Nucleus accumbens (tissue), 56 donors: Measurements from ENCODE around the gene PACS2.
"Not testable (repeated sequence)": the region's sequence is repeated elsewhere in the genome, so short reads cannot be mapped to it uniquely, and the experiment has no call there.

Source experiments
- DNase-seq, 56 donors: peaks; one replicate each; lab custom pipeline; 2025; lab: John Stamatoyannopoulos, UW

Gene PACS2

DNA sequence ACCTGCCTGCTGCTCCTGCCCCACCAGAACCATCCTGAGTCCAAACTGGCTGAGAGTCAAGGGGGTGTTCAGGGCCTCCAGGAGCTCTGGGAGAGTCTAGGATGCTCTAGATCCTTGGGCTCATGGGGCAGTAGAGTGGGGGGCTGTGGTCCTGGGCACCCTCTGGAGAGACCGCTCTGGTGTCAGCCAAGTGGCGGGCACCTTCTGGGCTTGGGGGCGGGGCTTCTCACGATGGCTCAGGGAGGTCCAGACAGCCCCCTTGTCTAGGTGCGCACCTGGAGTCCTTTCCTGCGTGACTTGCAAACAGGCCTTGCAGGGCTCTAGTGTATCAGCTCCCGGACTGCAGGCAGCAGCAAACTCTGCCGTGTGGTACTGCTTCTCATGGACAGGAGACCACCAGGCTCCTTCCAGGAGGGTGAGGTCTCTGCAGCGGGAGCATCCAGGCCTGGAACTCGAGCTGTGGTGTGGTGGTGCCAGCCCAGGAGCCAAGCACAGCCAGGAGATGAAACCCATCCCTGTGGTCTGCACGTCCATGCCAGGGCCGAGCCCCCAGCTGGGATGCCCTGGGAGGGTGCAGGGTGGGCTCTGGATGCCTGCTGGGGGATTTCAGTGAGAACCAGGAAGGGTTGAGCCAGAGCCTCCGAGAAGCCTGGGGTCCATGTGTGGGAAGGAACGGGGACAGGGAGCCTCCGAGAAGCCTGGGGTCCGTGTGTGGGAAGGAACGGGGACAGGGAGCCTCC, 15.0 kb downstream of the PACS2 start:
- DNase-seq: no peak

DNA sequence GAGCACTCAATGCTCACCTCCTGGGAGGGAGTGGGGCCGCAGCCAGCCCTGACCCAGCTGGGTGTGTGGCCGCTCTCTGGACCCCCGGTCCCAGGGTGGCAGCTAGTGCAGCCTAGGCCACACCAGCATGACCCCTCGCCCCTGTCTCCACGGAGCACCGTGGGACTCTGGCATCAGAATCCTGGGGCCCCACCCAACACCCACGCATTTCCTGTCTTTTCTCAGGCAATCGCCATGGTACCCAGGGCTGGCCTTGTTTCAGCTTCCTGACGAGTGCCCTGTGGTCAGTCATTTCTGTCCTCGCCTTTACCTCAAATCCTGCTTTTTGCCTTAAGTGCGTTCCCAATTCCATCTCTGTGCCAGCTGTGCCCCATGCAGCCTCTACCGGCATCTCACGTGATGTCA, 15.9 kb downstream of the PACS2 start:
- no peak for DNase-seq

DNA sequence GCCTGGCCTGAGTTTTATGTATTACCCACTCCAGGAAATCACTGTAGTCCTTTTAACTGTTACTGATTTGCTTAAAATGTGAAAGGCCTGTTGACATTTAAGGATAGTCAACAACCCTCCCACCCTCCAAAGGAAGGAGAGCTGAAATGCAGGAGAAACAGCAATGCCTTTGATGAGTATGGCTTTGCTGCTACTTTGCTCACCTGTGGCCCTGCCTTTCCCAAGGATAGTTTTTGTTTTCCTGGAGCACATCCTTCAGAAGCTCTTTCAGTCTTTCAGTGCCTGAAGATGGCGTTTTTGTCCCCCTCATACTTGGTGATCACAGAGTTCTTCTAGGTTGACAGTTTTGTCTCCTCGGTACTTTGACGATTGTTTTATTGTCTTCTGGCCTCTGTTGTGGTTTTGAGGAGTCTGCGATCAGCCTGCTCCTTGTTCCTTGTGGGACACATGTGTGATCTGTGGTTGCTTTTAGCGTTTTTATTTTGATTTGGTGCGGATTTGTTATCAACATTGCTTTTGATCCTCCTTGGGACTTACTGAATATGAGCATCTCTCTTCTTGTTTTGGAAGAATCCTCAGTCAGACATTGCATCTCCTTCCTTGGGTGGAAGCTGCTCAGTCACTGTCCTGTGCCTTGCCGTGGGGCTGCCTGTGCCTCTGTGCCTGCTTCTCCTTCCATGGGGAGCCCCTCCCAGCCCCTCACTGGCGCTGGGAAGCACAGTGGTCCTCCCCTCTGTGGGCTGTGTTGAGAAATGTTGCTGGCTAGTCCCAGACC, 17.2 kb downstream of the PACS2 start:
- no peak for DNase-seq

DNA sequence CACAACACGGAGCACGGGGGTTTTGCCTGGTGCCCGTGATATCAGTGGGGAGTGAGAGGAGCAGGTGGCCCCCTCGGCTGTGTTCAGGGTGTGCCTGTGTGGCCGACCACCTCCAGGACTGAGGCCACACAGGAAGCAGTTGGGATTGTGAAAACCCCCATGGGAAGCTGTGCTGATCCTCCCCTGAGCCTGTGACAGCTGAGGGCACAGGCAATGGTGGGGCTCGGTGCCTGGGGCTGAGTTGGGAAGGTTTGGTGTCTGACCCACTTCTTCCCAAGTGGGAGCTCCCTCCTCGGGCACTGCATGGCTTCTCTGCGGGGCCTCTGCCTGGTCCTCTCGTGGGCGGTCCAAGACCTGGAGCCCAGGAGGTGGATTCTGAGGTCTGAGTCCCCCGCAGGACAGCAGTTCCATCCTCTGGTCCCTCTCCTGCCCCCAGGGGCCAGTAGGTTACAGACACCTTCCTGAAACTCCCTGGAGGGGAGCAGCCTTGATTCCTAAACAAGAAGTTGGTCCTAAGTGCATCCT, 17.9 kb downstream of the PACS2 start:
- no peak for DNase-seq

DNA sequence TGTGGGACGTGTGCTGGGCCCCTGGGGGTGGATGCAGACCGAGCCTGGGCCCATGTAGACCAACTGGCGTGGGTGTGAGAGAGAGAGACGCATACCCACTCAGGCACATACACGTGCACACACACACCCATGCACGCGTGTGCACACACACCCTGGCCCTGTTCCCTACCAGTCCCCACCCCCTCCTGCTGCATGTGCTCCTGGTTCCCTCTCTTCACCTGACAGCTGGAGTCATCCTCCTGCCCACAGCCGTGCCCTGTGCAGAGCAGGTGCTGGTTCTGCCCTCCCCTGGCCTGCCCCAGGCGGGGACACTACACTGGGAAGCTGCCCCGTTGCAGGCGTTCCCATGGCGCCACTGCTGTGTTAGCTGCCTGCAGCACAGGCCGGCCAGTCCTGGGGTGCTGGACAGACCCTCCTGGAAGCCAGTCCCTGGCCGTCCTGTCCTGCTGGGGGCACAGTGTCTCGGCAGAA, 18.5 kb downstream of the PACS2 start:
- no peak for DNase-seq

DNA sequence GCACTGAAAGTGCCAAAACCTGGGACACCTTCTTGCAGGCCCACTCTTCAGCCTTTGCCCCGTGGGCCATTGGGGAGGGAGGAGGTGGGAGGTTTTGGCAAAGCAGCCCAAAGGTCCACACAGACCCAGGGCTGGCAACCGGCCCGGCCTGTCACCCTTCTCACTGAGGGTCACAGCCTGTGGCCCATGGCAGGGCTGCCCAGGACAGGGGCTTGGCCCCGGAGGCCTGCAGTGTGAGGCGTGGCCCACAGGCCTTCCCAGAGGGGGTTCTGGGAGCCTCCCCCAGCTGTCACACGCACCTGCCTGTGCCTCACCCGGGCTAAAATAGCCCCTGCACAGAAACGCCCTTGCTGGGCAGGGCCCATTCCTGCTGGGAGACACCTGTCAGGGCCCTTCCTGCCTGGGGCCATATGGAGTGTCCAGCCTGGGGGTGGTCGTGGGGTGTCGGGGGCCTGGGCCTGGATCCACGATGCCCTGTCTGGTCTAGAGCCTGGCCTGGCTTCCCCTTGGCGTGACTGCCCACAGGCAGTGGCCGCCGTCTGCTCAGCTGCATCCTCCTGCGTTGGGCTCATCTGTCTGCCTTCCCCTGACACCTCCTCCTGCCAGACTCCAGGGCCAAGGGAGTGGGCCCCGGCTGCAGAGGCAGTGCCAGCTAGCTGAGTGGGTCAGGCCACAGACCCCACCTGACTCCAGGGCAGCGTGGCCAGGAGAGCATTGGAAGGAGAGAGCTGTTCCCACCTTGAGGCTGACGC, 19.2 kb downstream of the PACS2 start:
- DNase-seq: no peak

DNA sequence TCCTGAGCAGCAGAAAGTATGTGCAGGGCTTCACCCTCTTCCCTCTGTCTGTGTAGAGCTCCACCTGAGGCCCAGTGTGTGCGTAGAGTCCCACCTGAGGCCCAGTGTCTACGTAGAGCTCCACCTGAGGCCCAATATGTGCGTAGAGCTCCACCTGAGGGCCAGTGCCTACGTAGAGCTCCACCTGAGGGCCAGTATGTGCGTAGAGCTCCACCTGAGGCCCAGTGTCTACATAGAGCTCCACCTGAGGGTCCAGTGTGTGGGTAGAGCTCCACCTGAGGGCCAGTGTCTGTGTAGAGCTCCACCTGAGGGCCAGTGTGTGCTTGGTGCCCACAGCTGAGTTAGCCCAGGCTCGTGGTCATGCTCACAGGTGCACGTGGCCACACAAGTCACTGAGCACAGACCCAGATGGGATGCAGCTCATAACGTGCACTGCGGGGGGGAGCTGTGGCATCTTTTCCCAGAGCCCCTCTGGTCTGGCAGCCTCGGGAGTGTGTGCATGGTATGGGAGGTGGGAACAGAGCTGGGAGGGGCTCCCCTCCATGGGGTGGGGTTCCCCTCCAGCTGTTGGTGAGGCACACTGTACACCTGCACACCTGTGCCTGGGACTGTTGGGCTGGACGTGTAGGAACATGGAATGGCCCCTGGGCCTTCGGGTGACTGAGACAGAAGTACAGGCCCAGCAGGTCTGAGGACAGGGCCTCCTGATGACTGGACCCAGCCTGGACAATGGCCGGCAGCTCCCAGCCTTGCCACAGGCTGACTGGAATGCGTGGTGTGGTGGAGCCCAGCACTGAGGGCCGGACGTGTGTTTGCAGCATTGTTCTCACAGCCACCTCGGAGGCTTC, 20.1 kb downstream of the PACS2 start:
- DNase-seq: no peak

DNA sequence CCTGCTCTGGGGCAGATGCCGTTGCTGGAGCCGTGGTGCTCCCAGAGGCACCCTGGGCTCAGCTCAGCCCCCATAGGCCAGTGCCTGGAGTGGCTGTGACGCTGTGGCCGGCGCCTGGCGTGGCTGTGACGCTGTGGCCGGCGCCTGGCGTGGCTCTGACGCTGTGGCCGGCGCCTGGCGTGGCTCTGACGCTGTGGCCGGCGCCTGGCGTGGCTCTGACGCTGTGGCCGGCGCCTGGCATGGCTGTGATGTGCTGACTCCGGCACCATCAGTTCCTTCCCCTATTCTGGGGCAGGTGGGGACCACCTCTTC, 20.6 kb downstream of the PACS2 start:
- not testable (repeated sequence) for DNase-seq

DNA sequence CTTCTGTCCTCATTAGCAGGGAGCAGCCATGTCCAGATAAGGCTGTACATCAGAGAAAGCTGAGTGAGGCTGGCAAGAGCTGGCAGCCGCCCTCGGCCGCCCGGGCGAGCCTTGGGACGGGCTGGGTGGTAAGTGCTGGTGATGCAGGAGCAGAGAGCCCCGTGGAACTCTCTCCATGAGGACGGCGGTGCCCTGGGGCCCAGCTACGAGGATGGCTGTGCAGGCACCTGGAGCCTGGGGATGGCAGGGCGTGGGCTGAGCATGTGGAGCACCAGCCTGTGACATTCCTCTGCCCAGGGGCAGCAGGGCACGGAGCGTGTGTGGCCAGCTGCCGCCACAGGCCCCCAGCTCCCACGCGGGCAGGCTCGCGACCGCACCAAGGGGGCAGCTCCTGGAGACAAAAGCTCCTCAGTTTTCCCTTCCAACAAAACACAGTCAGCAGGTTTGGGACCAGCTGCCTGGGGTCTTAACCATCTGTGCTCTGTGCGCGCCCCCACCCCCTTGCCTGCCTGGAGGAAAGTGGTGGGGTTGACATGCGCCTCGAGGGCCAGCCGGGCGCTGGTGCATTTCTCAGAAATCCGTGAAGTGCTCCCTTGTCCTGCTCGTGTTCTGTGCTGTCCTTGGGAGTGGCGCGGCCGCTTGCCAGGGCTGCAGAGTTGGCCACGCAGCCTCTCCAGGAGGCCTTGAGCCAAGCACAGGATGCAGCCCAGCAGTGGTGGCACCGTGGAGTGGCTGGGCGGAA, 21.4 kb downstream of the PACS2 start:
- peak in 34 of 56 donors; percentile 28 to 83 (median 60) for DNase-seq

DNA sequence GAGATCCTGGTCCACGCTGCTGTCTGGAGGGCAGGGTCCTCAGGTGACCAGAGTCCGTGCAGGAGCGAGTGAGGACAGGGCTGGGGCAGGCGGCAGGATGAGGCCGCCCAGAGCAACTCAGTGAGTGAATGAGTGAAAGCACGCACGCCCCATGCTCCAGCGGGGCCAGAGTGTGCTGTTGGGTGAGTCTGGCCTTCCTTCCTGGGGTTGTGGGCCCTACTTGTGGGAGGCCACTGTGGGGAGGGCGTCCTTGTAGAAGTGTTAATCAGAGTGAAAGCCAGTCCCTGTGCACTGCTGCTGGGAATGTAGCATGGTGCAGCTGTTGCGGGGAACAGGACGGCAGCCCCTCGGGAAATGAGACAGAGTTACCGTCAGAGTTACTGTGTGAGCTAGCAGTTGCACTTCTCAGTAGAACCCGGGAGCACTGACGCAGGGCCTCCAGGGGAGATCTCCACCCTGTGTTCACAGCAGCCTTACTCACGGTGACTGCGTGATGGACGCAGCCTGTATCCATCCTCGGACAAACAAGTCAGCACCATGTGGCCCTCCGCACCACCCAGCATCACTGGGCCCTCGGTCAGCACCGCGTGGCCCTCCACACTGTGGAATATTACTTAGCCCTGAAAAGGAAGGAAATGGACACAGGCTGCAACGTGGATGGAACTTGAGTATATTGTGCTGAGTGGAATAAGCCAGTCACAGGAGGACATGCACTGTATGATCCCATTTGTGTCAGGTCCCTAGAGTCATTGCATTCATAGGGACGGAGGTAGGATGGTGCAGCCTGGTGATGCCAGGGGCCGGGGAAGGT, 22.1 kb downstream of the PACS2 start:
- no peak for DNase-seq

DNA sequence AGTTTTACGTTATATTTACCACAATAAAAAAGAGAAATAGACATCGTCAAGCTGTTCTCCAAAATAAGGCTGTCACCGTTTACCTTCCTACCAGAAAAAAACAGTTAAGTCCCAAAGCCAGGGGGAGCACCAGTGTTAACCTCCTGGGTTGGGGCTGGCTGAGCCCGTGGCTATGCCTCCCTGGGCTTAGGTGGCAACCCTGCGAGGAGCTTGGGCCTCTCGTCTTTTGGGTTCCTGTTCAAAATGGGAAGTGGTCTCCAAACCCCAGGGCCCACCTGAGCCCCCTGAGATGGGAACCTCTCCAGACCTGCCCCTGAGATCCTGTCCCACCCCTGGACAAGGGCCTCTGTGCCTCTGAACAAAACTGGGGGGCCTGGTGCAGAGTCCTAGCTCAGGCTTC, 22.9 kb downstream of the PACS2 start:
- DNase-seq: no peak

DNA sequence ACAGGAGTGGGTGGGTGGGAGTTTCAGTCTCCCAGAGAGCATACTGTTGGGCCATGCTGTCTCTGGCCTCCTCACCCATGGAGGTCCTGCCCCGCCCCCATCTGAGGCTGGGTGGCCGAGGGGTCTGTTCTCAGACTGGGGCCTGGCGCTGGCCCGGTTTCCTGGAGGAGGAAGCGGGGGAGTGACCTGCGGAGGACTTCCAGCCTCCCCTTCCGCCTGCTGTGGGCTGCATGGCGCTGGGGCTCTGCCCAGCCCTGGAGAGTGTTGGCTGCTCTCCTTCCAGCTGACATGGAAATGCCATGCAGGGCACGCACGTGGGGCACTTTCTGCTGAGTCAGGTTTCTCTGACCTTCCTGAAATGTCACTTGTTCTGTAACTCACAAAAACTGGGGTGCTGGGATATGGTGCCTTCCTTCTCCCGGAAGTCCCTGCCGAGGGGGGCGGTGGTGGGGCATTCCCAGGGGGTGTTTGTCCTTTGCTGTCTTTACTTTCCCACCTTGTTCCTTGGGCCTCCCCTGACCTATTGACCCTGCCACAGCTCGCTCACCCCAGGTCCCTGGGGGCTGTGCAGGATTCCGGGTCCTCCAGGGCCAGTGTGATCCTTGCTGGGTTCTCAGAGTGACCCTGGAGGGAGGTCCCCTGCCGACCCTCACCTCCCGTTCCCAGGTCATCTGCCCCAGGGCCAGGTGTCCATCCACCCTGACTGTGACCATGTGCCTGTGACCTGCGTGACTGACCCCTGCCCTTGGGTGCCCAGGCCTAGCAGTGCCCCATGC, 23.6 kb downstream of the PACS2 start:
- peak in 27 of 56 donors; percentile 29 to 75 (median 54) for DNase-seq

DNA sequence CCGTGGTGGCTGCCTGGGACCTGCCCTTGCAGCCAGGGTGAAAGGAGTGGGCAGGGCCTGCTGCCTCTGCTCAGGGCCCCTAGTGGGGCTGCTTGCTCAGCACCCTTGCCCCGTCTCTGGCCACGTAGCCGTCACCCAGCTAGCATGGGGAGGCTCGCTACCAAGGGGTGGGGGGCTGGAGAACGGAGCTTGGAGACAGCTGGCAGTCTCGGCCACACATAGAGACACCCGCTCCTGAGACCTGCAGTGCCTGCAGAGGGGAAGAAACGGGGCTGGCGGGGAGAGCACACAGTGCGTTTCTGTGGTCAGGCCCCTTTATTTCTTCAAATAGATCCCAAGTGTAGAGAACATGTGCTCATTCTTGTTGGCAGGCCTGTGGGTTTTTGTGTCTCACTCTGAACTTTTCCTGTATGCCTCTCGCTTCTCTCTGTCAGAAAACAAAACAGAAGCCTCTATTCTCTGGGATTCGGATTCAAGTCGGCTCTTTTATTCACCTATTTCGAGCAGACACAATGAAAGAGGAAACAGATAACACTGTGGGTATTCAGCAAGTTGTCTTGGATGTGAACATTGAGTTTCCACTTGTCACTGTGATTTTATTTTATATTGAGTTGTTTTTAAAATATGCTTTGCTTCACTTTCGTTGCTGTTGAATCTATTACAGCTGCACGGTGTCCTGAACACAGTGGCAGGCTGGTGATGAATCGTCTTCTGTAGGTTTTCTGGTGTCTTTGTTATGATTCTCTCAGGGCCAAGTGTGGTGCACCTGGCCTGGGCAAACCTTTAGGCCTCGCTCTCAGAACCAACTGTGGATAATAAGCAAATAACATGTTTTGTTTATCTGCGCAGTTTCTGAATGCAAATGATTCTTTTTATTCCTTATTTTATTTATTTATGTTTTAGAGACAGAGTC, 26.5 kb downstream of the PACS2 start:
- DNase-seq: peak in 11 of 56 donors; percentile 21 to 61 (median 30)

DNA sequence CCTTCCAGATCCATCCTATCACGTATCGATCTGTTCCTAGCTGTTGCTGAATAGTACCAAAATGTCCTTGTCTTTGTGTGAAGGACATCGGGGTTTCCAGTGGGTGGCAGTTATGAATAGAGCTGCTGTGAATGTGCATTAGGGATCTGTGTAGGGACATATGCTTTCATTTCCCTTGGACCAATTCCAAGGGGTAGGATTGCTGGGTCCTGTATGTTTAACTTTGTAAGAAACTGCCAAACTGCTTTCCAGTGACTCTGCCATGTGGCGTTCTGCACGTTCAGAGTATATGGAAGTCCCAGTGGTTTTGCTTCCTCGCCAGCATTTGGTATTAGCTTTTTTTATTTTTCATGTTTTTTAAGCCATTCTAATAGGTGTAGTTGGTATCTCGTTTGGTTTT, 28.6 kb downstream of the PACS2 start:
- no peak for DNase-seq

DNA sequence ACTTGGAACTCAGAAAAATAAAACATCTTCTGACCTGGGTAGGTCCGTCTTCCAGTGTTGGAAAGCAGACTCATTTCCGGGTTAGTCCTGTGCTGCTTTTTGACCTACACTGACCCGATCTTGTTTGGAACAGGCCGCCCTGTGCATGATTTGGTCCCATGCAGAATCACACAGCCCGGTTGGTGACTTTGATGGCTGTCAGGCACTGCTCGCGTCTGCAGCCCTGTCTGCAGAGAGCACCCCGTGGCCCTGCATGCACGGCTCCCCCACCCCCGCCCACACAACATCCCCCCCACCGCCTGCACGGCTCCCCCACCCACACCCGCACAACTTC, 31.6 kb downstream of the PACS2 start:
- DNase-seq: no peak

DNA sequence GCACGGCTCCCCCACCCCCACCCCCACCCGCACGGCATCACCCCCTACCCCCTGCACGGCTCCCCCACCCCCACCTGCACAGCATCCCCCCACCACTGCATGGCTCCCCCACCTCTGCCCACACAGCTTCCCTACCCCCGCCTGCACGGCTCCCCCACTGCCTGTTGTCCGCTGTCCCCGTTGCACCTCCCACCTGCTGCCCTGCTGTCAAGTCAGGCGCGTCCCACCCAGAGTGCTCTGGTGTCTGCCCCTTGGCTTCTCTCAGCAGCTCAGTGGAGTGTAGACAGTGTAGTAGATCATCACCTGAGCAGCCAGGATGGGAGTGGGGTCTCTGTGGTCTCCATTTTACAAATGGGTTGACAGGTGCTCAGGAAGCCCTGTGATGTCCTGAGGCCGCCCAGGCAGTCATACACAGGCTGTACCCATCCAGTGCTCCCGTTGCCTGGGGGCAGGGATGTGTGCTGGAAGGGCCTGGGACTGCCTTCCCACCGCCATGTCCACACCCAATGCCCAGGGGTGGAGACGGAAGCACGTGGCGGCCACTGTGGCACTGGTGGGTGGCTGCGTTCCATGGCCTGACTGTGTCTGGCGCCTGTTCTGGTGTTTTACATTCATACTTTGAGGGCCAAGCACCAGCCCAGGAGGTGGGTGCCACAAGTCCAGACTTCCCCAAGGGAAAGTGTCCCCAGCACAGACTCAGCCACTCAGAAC, 32.5 kb downstream of the PACS2 start:
- DNase-seq: no peak
